Superior temporal gyrus (tissue), 1 donor: ENCODE results near the gene VPS52.
"Not testable (repeated sequence)": the region's sequence is repeated elsewhere in the genome, so short reads cannot be mapped to it uniquely, and the experiment has no call there.

ENCODE experiments used
- DNase-seq: peaks from one replicate; pipeline ENCODE4 v3.0.0-alpha.2; 2016; ENCODE audit errors: extremely low spot score

VPS52 gene

DNA sequence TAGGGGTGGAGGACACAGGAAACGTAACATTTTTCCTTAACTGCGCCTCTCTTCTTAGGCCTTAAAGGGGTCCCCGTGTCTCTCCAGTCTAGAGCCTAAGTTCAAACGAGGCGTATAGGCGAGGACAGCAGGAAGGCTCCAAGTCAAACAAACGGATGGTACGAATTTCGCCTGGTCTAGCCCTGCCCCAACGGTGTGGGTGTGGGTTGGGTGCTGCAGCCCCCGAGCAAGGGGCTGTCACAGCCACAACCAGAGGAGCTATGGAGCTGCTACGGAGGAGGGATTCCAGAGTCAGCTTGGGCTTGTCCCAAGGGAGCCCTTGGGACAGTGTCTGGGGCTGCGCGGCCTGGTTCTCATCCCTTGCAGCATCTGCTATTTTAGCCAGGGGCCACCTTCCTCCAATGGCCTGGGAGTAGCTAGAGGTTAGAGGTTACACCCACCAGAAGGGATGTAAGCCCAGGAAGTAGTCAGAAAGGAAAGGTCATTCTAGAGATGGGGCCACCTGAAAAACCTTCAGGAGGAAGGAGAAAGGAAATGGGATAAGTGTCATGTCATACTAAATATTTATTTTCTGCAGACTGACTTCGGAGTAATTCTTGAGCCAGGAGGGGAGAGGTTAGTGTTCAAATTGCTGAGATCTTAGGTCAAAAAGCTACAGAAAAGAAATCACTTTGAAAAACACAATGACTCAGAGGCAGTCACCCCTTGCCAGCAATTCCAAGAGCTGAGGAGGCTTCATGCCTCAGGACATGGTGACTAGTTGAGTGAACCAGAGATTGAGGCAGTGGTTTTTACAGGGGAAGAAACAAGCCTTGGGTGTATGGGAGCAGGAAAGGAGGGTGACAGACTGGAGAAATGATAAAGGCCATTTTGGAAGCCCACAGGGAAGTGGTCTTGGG is 21.7 kb downstream of the VPS52 start:
- no peak for DNase-seq

DNA sequence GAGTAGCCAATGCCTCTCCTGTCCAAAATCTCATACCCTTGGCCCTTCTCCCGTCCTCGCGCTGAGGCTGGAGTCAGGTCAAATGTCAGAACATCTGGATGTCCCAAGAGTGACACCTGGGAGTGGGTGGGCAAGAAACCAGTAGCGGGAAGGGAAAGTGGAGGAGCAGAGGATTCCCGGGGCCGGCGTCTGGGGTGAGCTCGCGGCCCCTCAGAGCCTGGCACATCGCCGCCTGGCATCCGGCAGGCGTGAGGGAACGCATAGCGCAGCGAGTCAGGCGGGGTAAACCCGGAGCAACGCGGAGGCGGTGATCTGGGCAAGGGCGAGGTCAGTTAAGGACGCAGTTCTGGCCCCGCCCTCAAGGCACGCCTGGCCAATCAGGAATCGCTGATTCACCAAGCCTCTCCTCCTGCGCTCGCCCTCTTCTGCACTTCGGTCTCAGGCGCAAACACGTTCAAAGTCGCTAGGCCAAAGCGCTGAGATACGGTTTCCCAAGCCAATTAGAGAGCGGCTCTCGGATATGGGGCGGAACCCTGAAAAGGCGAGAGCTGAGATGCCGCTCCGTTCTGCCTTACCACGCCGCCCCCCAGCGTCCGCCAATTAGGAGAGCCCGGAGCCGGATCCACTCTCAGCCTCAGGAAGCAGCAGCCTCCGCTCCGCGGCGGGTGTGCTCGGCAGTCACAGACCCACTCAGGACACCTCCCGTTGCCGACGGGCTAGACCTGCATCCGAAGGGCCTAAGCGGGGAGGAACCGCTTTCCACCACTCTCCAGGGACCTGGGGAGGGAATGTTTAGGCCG is 22.5 kb downstream of the VPS52 start:
- DNase-seq, result peak; percentile 99

DNA sequence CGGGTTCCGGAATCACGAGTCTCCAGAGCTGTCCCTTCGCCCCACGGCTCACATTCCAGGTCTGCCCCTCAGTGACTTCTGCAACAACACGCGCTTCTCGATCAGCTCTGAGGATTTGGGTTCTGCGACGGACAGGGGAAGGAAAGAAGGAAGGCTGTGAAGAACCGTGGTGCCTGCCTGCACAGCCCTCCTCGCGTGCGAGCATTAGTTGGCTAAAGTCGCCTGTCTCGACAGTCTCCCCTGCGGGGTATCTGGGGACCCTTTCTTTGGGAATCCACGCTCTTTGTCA is 23.1 kb downstream of the VPS52 start:
- no peak for DNase-seq

DNA sequence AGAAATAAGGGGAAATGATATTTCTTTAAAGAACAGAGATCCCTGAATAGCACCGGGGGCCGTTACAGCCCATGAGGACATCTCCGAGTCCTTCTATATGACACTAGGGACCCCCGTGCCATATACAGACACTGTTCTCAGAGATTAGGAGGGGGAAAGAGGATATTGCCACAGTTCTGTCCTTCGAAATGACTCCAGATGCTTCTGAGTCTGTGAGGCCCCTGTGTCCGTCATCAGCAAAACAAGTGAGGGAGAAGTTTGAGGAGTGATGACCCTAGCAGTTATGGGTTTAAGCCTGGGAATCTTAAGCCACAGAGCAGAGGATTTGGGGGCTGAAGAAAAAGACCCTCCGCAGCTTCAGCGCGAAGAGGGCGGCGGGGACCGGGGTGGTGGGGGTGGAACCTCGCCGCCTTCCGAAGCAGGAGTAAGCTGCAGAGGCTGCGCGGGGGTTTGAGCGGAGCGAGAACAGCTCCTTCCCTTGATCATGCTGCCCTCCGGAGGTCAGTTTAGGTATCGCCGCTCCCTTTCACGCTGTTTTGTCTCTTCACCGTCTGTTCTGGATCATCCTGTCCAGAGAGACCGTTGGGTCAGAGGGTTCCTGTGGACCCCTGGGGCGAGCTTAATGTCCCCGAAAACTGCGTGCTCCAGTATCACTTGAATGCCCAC is 23.6 kb downstream of the VPS52 start:
- DNase-seq, result peak; percentile 97

DNA sequence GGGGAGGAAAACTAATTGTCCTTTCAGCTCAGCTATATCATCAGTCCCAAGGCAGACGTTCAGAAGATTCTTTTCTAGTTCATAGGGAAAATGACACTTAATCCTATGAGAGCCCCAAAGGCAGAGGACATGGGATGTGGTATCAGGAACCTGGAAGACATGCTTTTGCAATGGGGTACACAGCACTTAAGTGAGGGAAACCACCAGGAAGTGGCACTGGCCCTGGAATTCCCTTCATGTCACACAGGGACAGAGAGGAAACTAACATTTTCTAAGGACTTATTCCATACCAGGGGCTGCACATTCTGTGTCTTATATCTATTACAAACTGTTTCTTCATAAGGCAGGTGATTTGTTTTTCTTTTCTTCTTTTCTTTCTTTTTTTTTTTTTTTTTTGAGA is 28.2 kb downstream of the VPS52 start:
- DNase-seq, result no peak

DNA sequence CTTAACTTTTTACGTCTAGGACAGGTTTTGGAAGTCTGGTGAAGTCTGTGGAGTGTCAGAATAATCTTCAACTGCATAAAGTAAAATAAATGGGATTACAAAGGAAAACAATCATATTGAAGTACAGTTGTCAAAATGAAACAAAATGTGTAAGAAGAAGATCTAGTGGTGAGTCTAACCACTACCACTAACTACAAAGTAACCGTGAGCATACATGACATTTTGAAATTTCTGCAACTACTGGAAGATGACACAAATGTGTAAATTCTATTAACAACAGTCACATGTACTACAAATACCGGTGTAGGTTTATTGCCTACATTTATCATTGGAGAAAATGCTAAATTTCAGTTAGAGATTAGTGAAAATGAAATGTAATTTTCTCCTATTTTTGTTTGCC is 29.7 kb downstream of the VPS52 start:
- DNase-seq, result no peak

DNA sequence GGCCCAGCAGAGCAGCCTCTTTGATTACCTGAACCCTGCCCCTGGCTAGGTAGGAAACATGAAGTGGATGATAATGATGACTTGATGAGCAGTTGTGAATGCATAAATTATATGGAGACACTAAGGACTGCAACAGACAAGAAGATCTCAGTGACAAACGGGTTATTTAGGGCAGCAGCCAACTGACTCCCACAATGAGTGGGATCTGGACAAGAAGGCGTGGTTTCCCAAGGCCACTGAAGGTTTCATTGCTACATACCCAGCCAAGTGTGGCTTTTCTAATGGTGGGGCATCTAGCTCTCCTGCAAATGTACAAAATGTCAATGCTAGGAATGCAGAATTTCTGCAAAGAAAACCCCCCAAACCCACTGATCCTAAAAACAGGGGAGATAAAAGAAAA is 33.9 kb downstream of the VPS52 start:
- no peak for DNase-seq

DNA sequence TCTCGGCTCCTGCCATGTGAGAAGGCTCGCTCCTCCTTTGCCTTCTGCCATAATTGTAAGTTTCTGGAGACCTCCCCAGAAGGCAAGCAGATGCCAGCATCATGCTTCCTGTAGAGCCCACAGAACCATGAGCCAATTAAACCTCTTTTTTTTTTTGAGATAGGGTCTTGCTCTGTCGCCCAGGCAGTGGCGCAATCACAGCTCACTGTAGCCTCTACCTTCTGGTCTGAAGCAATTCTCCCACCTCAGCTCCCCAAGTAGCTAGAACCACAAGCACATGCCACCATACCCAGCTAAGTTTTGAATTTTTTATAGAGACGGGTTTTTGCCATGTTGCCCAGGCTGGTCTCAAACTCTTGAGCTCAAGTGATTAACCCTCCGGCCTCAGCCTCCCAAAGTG is 34.8 kb downstream of the VPS52 start:
- DNase-seq, result no peak

DNA sequence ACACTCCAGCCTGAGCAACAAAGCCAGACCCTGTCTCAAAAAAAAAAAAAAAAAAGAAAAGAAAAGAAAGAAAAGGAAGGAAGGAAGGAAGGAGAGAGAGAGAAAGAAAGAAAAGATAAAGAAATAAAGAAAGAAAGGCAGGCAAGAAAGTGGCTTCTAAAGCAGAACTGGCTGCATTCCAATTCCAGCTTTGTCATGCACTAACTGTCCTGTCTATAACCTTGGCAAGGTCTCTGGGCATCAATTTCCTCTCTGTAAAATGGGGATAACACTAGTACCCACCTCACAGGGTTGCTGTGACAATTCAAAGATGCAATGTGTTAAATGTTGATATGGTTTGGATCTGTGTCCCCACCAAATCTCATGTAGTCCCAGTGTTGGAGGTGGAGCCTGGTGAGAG is 35.3 kb downstream of the VPS52 start:
- no peak for DNase-seq

DNA sequence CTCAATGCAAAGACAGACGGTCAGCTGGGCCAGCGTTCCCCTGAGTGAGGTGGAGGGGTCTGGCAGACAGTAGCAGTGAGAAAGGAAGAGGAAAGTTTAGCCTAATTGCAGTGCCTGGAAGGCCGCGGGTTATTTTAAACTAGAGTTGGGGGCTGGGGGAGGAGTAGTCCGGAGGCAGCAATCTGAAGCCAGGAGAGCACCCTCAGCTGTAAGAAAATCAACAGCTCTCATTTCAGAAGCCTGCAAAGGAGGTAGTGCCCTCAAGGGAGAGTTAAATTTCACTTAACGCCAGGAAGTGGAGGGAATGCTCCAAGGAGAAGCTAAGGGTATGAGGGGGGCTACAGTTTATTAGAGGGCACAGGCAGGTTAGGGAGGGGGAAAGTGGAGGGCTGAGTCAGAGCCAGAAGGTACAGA is 36.4 kb downstream of the VPS52 start:
- no peak for DNase-seq

DNA sequence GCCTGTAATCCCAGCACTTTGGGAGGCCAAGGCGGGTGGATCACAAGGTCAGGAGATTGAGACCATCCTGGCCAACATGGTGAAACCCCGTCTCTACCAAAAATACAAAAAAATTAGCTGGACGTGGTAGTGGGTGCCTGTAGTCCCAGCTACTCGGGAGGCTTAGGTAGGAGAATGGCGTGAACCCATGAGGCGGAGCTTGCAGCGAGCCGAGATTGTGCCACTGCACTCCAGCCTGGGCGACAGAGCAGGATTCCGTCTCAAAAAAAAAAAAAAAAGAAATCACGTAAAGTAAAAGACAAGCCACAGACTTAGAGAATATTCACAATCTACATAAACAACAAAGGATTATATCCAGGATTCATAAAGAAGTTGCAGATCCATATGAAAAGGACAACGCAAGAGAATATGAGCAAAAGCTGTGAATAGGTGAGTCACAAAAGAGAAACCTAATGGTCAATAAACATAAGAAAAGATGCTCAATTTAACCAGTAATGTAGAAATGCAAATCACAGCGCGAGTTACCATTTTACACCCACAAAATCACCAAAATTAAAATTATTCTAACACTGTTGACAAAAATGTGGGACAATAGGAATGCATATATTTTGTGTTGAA is 45.1 kb downstream of the VPS52 start:
- not testable (repeated sequence) for DNase-seq

DNA sequence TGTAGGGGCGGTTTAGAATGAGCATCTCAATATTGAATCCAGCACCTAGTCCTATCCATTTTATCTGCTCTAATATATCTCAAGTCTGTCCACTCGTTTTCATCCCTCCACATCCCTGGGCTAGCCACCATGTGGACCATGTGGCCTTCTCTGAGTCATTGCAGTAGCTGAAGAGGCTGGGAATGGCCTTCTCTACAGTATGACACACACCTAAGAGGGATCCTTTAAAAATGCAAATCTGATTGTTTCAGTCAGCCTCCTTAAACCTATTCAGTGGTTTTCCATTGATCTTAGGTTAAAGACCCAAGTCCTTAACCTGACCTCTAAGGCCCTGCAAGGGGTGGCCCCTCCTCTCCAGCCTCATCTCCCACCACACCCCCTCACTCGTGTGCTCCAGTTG is 54.0 kb downstream of the VPS52 start:
- DNase-seq, result no peak

DNA sequence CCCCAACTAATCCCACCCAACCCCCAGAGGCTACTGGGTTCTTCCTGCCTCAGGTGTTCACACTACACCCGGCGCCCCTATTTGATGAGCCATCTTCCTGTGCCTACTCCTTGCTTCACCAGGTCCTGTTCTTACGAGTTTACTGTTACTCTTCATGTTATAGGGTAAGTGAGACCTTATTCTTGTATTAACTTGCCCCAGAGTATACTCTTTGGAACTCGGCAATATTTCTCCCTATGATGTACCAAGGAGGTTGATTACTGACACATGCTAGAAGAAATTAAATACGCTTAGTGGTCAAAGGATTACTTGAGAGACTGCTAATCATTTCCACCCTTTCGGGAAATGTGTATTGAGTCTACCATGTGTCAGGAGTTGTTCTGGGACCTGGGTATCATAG is 54.4 kb downstream of the VPS52 start:
- DNase-seq, result no peak

DNA sequence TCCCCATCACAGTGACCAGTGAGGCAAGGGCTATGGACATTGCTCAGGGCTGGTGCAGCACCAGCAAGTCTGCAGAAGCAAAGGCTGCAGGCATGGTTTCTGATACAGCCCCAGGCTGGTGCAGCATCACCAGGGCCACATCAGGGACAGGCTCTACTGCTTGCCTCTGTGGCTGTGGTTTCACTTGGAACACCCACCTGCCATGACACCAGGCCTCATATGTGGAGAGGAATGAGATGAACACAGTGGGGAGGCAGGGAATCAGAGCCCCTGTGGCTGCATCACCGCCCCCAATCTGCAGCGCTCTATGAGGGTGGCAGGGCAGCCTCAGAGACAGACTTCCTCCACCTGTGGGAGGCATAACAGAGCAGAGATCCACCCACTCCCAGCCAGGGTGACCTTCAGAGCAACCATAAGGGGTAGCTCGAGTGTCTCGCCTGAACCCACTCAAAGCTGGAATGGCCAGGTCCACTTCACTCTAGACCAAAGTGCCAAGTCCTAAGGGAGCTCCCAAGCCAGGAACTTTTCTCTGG is 55.5 kb downstream of the VPS52 start:
- no peak for DNase-seq

DNA sequence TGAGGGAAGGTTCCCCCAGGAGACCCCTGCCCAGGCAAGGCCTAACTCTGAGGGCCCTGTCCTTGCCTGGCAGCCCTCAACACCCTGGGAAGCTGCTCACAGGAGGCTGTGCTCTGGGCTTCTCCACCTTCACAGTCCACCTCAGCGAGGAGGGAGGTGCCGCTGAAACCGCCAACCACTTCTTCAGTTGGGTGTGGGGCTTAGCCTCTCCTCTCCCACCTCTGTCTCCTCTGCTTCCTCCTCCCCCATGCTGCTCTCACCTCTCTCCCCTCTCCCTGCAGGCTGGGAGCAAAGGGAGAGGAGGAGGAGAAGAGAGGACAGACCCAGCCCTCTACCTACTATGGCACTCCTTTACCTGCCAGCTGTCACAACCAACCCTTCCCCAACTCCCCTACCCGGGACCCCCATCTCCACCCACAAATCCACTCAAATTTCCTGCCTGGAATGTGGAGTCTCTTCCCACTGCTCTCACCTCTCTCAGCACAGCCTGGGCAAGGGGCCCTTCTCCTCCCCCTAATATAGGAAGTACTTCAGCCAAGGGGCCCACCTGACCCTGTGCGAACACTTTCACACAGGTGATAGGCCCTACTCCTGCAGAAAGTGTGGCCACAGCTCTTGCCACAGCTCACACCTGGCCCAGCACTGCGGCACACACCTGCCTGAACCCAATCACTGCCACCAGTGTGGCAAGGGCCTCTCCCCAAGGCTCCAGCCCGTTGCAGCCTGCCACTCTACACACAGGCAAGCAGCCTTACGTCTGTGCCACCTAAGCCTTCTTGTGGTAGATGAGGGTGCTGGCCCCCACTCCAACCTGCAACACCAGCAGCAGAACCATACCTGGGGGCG is 56.2 kb downstream of the VPS52 start:
- no peak for DNase-seq

DNA sequence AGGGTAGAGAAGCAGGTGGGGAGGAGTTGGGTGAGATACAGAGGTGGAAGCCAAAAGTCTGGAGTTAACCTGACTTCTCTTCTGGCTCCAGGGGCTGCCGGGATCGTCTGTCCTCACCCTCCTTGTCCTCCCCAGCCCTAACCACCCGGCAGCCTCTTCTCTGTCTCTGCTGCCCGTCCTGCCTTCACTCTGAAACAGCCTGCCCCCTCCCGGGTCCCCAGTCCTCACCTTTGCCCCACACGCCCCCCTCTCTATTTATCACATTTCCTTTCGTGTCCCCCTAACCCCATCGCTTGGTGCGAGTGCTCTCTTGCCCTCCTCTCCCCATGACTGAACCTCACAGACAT is 57.7 kb downstream of the VPS52 start:
- DNase-seq, result no peak

DNA sequence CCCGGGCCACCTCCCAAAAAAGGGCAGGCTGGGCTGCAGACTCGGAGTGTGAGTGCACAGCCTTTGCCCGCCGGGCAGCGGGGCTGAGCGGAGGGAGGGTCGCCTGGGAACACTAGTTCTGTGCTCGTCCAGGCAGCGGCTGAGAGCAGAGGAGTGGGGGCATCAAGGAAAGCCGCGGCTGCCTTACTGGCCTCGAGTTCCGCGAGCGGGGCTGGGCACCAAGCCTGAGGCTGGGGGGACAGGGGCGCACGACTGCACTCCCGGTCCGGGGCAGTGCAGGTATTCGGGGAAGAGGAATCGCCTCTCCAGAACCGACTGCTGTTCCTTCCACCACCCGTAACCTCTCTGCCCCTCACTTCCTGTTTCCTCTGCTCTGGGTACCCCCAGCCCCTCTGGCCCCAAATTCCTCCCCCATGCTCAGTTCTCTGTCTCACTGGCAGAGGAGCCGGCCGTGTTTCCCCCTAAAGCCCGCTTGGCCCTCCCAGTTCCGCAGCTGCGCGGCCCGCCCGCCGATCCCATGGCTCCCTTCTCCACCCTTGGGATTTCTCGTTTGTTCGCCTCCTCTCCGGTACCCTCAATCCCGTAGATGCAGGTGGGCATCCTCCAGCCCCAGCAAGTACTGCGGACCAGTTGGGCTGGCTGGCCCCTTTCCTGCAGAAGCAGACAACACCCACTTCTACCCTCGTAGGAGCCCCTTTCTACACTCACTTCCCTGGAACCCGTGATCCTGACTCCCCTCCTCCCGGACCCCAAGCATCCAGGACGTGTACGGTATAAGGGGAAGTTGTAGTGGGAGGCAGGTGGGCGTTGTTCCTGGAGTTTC is 58.3 kb downstream of the VPS52 start:
- no peak for DNase-seq

DNA sequence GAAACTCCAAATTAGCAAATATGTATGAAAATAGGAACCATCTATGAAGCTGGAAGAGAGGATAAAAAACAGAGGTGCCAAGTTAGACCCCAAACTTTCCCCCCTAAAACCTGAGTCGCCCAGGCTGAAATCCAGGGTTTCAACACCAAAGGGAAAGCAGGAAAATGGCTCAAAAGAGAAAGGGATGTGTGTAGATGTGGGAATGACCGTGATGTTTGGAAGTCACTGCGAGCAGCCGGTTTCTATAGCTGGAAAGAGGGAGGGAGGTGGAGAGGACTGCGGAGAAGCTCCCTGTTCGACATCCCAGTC is 58.9 kb downstream of the VPS52 start:
- DNase-seq, result no peak

DNA sequence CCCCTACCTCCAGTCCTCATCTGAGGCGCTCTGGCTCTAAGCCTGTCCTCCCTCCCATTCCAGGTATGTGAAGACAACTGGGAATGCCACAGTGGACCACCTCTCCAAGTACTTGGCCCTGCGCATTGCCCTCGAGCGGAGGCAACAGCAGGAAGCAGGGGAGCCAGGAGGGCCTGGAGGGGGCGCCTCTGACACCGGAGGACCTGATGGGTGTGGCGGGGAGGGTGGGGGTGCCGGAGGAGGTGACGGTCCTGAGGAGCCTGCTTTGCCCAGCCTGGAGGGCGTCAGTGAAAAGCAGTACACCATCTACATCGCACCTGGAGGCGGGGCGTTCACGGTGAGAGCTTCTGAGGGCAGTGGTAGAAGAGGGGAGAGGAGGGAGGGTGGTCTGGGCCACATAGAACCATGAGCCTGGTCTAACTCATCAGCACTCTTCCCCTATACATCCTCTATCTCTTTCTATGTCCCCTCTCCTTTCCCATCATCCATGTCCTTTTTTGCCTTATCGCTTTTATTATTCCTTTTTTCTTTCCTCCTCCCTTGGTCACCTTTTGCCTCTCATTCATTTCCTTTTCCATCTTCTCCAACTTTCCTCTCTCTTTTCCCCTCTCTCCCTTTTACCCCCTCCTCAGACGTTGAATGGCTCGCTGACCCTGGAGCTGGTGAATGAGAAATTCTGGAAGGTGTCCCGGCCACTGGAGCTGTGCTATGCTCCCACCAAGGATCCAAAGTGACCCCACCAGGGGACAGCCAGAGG is 59.8 kb downstream of the VPS52 start:
- DNase-seq, result no peak

DNA sequence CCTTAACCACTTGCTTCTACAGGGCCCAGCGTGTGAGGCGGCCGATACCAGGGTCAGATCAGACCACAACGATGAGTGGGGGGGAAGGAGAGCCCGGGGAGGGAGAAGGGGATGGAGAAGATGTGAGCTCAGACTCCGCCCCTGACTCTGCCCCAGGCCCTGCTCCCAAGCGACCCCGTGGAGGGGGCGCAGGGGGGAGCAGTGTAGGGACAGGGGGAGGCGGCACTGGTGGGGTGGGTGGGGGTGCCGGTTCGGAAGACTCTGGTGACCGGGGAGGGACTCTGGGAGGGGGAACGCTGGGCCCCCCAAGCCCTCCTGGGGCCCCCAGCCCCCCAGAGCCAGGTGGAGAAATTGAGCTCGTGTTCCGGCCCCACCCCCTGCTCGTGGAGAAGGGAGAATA is 60.5 kb downstream of the VPS52 start:
- no peak for DNase-seq
